Vagina (tissue), 2 donors: Measurements from ENCODE around the gene JAKMIP1.

ENCODE experiments used
- CTCF ChIP-seq, 3 experiments: fragments of 450-650 bp in 2 of 3; fragments of 200-600 bp in 1 of 3; sonication (generic) in 1 of 3; IDR thresholded peaks; one replicate each; pipeline ENCODE4 v1.5.1; 2017 to 2019; ENCODE audit warnings: antibody characterized with exemption in 3 of 3, mild to moderate bottlenecking in 2 of 3, moderate library complexity in 2 of 3
- POLR2A ChIP-seq, 2 donors: fragments of 450-650 bp; IDR thresholded peaks; one replicate each; pipeline ENCODE4 v1.6.1; 2017; ENCODE audit warnings: antibody characterized with exemption in 2 of 2, mild to moderate bottlenecking in 2 of 2, moderate library complexity in 2 of 2

GRCh38 chr4:6235012-6235411 lies 34.7 kb upstream of the JAKMIP1 start:
- TF ChIP-seq POLR2A (IDR thresholded peaks at IDR 0.05) (no peak), CTCF (IDR thresholded peaks at IDR 0.05) (no peak)
